HG03571 (cell line): ENCODE results near the gene GNAL.

Experiments used
- ATAC-seq: cut with Tn5 transposase; IDR thresholded peaks from one replicate; pipeline ENCODE4 v1.9.1; 2021; ENCODE audit not compliant: unreplicated experiment

The GNAL gene

DNA sequence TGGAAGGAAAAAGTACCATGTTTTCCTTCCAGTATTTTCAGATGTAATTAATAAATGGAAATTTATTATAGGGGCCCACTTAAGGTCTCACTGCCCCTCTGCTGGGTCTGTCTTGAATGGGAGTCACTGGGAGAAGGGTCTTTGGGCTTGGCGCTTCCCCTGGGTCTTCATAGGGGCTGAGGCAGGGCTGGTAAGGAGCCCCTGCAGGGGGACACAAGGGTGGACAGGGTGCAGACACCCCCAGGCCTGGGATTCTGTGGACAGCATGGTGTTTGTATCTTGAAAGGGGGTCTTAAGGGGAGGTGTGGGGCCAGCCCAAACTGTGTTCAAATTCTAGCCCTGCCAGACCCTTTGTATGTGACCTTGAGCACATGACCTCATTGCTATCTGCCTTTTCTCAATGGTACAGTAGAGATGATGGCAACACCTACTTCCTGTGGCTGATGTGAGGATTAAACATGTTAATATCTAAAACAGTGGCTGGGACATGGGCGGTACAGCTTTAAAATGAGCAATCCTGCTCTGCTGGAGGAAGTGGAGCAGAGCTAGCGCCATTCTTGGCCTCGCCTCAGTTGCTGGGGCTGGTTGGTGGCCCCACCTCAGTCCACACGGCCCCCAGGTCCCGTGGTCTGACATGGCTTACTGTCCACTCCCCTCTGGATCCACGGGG lies 71.6 kb downstream of the GNAL start:
- ATAC-seq: no peak

- ATAC-seq: no peak
Observed at GRCh38 chr18:11761553-11761952, 72.5 kb downstream of the GNAL start.

DNA sequence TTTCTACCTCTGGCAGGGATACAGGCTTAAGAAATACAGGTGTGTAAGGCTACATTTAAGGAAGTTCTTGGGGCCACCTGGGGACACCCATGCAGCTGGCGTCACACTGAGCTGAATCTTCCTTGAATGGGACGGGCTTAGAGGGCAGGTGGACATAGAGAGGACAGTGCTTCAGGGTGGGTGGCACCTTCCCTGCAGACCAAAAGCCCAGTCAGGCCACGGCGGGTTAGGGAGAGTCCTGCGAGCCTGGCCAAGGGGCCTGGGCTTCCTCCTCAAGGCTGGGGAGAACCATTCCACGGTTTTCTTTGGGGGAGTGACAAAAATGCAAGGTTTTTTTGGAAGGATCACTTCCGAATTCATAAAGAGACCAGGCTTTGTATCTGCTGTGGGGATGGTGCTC lies 73.4 kb downstream of the GNAL start:
- ATAC-seq: no peak

GRCh38 chr18:11767329-11767728 lies 78.3 kb downstream of the GNAL start:
- no peak for ATAC-seq

GRCh38 chr18:11767935-11768334 lies 78.9 kb downstream of the GNAL start:
- no peak for ATAC-seq

- no peak for ATAC-seq
Observed at GRCh38 chr18:11775436-11776174, 86.5 kb downstream of the GNAL start.

DNA sequence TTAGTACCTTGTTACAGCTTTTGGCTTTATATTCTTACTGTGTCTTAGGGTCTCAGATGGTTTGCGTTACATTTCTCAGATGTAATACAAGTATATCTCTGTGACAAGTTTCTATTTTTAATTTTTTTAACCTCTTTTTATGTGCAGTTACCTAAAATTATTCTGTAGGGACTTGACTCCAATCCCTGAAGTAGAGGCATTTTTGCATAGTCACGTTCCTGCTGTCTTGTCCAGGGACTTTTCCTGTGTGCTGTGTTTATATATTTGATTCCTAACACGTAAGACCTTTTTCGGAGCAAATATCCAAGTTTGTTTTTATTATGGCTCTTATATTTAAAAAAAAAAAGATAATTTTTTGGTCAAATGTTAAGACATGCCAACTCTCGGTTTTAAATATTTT lies 91.0 kb downstream of the GNAL start:
- ATAC-seq: no peak

GRCh38 chr18:11783716-11784331 lies 94.8 kb downstream of the GNAL start:
- no peak for ATAC-seq

DNA sequence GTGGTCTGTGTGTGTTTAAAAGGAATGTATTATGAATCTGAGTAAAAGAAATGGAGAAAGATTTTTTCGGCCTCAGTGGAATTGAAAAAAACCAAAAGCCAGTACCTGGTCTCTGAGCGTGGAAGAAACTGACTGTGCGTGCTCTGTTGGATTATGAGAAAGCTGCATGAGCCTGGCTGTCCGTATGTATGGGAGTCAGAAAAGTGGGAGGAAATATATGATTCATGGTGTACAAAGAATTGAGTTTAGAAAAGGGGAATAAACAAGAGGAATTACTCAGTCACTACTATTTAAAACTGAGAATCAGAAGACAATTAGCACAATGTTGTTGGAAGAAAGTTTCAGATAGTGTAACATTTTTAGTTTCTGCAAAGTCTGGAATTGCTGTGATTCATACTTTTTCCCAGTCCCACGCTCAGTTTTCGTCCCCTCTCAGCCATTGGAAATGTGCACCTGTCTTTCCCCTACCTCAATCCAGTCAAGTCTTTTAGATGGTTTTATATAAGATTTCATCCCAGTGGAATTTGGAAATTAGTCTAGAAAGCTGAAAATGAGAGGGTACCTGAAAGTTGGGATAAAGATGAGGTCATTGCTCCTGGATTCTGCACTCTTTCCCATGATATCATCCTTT lies 95.7 kb downstream of the GNAL start:
- no peak for ATAC-seq

DNA sequence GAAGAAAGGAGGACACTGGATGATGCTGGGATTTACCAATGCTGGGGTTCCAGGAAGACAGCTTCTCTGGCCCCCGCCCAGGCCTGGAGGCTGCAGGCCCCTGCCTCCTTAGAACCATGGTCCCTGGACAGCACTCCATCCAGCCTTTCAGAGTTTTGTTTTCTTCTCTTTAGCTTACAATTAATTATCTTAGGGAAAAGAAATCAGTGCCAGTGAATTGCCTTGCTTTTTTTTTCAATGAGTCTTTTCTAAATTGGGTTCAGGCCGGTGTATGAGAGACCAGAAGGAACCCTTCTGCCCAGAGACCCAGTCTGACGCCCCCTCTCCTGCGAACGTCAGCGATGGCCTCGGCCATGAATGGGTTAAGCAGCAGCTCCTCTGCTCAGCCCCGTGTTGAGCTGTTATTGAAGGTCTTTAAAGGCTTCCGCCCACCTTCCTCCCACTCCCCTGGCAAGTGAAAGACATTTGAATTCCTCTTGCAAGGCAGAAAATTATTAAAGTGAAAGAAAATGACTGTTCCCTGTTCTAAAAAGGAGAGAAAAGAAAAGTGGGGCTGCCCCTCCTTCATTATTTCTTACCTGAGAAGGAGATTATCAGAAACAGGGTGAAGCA lies 96.5 kb downstream of the GNAL start:
- no peak for ATAC-seq

- no peak for ATAC-seq
Observed at GRCh38 chr18:11789716-11790510, 100.8 kb downstream of the GNAL start.

- ATAC-seq: no peak
Observed at GRCh38 chr18:11791131-11791530, 102.1 kb downstream of the GNAL start.

GRCh38 chr18:11792632-11793031 lies 103.6 kb downstream of the GNAL start:
- ATAC-seq: no peak

DNA sequence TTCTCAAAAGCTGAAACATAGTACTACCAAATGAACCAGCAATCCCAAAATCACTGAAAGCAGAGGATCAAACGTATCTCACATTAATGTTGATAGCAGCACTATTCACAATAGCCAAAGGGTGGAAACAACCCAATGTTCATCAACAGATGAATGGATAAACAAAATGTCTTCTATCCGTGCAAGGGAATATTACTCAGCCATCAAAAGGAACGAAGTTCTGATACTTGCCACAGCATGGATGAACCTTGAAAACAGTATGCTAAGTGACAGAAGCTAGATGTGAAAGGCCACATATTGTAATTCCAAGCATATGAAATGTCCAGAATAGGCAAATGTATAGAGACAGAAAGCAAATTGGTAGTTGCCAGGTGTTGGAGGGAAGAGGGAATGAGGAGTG lies 105.1 kb downstream of the GNAL start:
- no peak for ATAC-seq

DNA sequence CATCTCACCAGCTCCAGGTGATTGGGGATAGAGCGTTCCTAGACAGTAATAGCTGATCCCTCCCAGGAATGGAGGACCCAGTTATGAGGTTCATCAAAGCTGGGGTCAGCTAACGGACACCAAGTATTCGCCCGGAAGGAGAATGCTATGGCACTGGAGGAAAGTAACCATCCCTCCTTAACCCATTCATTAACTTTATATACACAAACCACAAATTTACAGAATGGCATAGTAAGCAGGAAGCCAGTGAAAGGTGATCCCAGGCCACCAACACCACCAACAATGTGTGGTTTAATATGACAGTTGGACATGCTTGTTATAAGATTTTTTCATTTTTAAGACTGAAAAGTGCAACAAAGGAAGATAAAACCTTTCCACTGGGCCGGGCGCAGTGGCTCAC lies 106.9 kb downstream of the GNAL start:
- ATAC-seq: no peak

DNA sequence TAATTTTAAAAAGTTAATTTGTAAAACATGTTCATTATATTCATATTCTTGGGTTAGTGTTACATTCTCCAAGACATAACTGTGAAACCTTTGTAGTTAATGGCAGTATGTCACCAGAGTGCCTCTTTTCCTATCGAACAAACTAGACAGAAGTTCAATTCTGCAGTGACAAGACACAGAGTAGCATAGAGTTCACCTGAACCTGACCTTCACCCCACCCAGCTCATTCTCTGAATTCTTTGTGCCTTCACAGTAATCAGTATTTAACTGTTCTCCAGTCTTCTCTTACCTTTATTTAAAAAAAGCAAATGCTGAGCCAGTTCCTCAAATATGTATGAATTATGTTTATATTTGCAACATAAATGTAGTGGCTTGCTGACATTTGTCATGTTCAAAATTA lies 109.2 kb downstream of the GNAL start:
- ATAC-seq: no peak

GRCh38 chr18:11799066-11799465 lies 110.0 kb downstream of the GNAL start:
- ATAC-seq: no peak

GRCh38 chr18:11800566-11801334 lies 111.7 kb downstream of the GNAL start:
- ATAC-seq: no peak

- ATAC-seq: no peak
Observed at GRCh38 chr18:11801573-11801972, 112.5 kb downstream of the GNAL start.

DNA sequence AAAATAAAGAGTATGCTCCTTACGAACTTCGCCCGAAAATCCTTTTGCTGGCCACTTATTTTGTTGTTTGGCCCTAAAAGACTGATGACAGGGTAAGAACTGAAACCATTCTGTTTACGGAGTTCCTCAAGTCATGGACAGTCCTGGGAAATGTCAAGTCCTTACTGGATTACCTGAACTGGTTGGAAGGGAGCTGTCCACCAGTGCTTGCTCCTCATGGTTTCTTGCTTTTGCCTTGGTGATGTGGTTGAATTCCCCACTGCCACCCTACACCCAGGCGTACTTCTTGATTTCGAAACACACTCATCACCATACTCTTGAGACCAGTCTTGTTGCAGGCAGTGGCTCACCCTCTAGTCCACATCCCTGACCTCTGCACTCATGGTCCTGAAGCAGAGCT lies 113.1 kb downstream of the GNAL start:
- no peak for ATAC-seq
